TTC549 (cell line): ENCODE results near the gene NUAK1.

Source experiments
- FAIRE-seq: peaks from 2 replicates; lab custom pipeline; 2012; peaks lifted over from hg19 to GRCh38; lab: Jason Lieb, UNC

Gene NUAK1

GRCh38 chr12:106062693-106063092, 76.1 kb downstream of the NUAK1 start:
- no peak for FAIRE-seq

GRCh38 chr12:106058256-106059182, 80.2 kb downstream of the NUAK1 start:
- no peak for FAIRE-seq

GRCh38 chr12:106054049-106054448, 84.7 kb downstream of the NUAK1 start:
- no peak for FAIRE-seq

GRCh38 chr12:106051853-106052531, 86.8 kb downstream of the NUAK1 start:
- no peak for FAIRE-seq

- FAIRE-seq, result no peak
Measured at GRCh38 chr12:106049546-106049945, 89.2 kb downstream of the NUAK1 start.

- no peak for FAIRE-seq
Measured at GRCh38 chr12:106049105-106049504, 89.6 kb downstream of the NUAK1 start.

GRCh38 chr12:106048676-106049075, 90.1 kb downstream of the NUAK1 start:
- FAIRE-seq, result no peak

GRCh38 chr12:106048016-106048415, 90.7 kb downstream of the NUAK1 start:
- no peak for FAIRE-seq

- no peak for FAIRE-seq
Measured at GRCh38 chr12:106046947-106047346, 91.8 kb downstream of the NUAK1 start.

- FAIRE-seq, result no peak
Measured at GRCh38 chr12:106046301-106046846, 92.4 kb downstream of the NUAK1 start.

- FAIRE-seq, result no peak
Measured at GRCh38 chr12:106045251-106045674, 93.5 kb downstream of the NUAK1 start.

- no peak for FAIRE-seq
Measured at GRCh38 chr12:106044773-106045172, 94.0 kb downstream of the NUAK1 start.

GRCh38 chr12:106042037-106042436, 96.7 kb downstream of the NUAK1 start:
- no peak for FAIRE-seq

- no peak for FAIRE-seq
Measured at GRCh38 chr12:106040521-106040920, 98.2 kb downstream of the NUAK1 start.

- no peak for FAIRE-seq
Measured at GRCh38 chr12:106039646-106040404, 98.9 kb downstream of the NUAK1 start.

- no peak for FAIRE-seq
Measured at GRCh38 chr12:106039242-106039641, 99.5 kb downstream of the NUAK1 start.

- FAIRE-seq, result no peak
Measured at GRCh38 chr12:106037524-106038298, 101.0 kb downstream of the NUAK1 start.

GRCh38 chr12:106035421-106035820, 103.3 kb downstream of the NUAK1 start:
- no peak for FAIRE-seq

GRCh38 chr12:106034316-106034715, 104.4 kb downstream of the NUAK1 start:
- no peak for FAIRE-seq

- FAIRE-seq, result no peak
Measured at GRCh38 chr12:106033161-106033675, 105.5 kb downstream of the NUAK1 start.

GRCh38 chr12:106032623-106032925, 106.2 kb downstream of the NUAK1 start:
- FAIRE-seq, result no peak
